Measurements from ENCODE around the gene EBP. TPM values are rescaled to one million over a fixed set of nuclear protein-coding genes. Genes with fewer than 3 reads are reported as not detected.

EBP gene
- total RNA-seq, 4 donors from 2014 or later, result 15.7 to 20.7 (median 17.4) TPM

DNA sequence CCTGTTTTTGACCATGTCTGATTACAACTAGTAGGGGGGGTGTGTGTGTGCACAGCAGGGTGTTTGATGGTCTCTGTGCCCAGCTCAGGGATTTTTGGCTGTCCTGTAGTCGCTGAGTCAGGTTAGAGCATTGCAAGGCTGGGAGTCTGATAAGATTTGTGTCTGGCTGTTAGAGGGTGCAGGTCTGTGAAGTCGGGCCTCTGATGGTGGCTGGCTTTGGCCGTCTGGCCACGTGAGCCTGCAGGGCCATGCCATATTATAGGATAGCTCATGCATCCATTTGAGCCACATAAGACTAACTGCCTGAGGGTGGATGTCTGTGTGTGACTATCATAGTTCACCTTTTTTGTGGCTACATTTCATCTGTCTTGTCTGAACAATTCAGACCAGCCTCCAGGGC lies 7.9 kb upstream of the EBP start:
- peaks cover 8 to 9% (median 9%) of the 10 kb centered on the region in 4 donors for H3K4me1 ChIP-seq
- no peaks in the 10 kb centered on the region for H3K9me3 ChIP-seq
- TF ChIP-seq POLR2A (IDR thresholded peaks at IDR 0.05; ENCODE audit: low read depth) (no peak), EP300 (IDR thresholded peaks at IDR 0.05) (no peak), POLR2AphosphoS5 (IDR thresholded peaks at IDR 0.05) (no peak)
- TF ChIP-seq, protein P1, sequence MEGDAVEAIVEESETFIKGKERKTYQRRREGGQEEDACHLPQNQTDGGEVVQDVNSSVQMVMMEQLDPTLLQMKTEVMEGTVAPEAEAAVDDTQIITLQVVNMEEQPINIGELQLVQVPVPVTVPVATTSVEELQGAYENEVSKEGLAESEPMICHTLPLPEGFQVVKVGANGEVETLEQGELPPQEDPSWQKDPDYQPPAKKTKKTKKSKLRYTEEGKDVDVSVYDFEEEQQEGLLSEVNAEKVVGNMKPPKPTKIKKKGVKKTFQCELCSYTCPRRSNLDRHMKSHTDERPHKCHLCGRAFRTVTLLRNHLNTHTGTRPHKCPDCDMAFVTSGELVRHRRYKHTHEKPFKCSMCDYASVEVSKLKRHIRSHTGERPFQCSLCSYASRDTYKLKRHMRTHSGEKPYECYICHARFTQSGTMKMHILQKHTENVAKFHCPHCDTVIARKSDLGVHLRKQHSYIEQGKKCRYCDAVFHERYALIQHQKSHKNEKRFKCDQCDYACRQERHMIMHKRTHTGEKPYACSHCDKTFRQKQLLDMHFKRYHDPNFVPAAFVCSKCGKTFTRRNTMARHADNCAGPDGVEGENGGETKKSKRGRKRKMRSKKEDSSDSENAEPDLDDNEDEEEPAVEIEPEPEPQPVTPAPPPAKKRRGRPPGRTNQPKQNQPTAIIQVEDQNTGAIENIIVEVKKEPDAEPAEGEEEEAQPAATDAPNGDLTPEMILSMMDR (IDR thresholded peaks at IDR 0.05), result no peak
- WGBS, result 80% methylated on average over 4 of the region's 4 CpGs
- H3K4me3 ChIP-seq, result no peak overlapping the region
- DNase-seq (ENCODE audit: extremely low spot score), result no peak
- intact Hi-C loops (cut with DNase I), result no loop called here
- peaks cover 0 to 4% (median 0%) of the 10 kb centered on the region in 4 donors for H3K27me3 ChIP-seq
- H3K36me3 ChIP-seq, result peaks cover 0 to 39% (median 17%) of the 10 kb centered on the region in 4 donors
- no peak overlapping the region for H3K27ac ChIP-seq (replicated peaks in 1 of 4)

DNA sequence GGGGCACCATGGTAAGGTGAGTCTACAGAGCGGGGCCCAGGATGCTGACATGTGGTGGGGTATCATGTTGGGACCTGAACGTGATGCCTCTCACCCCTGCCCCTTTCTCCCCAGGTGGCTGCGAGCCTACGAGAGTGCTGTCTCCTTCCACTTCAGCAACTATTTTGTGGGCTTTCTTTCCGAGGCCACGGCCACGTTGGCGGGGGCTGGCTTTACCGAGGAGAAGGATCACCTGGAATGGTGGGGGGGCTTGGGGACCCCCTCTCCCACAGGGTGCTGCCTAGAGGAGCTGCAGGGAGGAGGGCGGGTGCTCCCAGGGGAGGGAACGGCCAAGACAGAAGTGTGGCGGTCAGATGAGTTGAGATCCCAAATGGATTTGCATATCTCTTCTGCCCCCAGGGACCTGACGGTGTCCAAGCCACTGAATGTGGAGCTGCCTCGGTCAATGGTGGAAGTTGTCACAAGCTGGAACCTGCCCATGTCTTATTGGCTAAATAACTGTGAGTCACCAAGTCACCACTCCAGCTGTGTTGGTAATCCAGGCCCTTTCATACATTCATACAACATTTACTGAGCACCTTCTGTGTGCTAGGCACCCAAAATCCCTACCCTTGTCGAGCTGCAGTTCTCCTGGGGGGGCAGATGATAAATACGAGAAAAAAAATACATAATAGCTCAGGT lies 7.3 kb upstream of the EBP start:
- Histone ChIP-seq H3K4me1 (peaks cover 8 to 9% (median 8%) of the 10 kb centered on the region in 4 donors), H3K36me3 (peaks cover 0 to 39% (median 17%) of the 10 kb centered on the region in 4 donors), H3K27ac (replicated peaks in 1 of 4) (no peak overlapping the region), H3K27me3 (peaks cover 0 to 4% (median 0%) of the 10 kb centered on the region in 4 donors), H3K4me3 (no peak overlapping the region), H3K9me3 (no peaks in the 10 kb centered on the region)
- intact Hi-C loops (cut with DNase I), result no loop called here
- DNase-seq (ENCODE audit: extremely low spot score), result no peak
- WGBS, result 88% methylated on average over 16 of the region's 16 CpGs
- TF ChIP-seq POLR2A (IDR thresholded peaks at IDR 0.05; ENCODE audit: low read depth) (no peak), POLR2AphosphoS5 (IDR thresholded peaks at IDR 0.05) (no peak), EP300 (IDR thresholded peaks at IDR 0.05) (no peak)
- TF ChIP-seq, protein P1 (IDR thresholded peaks at IDR 0.05), result no peak

DNA sequence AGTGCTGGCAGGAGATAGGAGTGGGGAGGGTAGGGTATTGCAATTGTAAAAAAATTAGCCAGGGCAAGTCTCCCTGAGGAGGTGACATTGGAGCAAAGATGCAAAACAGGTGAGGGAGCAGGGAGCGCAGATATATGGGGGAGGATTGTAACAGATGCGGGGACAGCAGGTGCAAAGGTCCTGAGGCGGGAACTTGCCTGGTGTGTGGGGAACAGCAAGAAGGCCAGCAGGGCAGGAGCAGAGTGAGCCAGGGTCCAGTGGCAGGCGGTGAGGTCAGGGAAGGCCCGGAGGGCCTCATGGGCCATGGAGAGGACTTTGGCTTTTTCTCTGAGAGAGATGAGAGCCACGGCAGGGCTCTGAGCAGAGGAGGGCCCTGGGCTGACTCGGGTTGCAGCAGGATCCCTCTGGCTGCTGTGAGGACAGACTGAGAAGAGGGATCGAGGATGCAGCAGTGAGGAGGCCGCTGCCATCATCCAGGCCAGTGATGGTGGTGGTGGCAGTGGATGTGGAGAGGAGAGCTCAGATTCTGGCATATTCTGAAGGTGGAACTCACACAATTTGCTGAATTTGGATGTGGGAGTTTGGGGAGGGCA lies 6.6 kb upstream of the EBP start:
- TF ChIP-seq, protein P1 (IDR thresholded peaks at IDR 0.05), result no peak
- TF ChIP-seq POLR2A (IDR thresholded peaks at IDR 0.05; ENCODE audit: low read depth) (no peak), POLR2AphosphoS5 (IDR thresholded peaks at IDR 0.05) (no peak), EP300 (IDR thresholded peaks at IDR 0.05) (no peak)
- H3K9me3 ChIP-seq, result no peaks in the 10 kb centered on the region
- H3K4me1 ChIP-seq, result peaks cover under 1 to 2% (median 2%) of the 10 kb centered on the region in 4 donors
- DNase-seq (ENCODE audit: extremely low spot score), result no peak
- 88% methylated on average over 9 of the region's 9 CpGs for WGBS
- H3K4me3 ChIP-seq, result no peak overlapping the region
- H3K36me3 ChIP-seq, result peaks cover 0 to 39% (median 17%) of the 10 kb centered on the region in 4 donors
- intact Hi-C loops (cut with DNase I), result no loop called here
- peaks cover 0 to 4% (median 0%) of the 10 kb centered on the region in 4 donors for H3K27me3 ChIP-seq
- no peak overlapping the region for H3K27ac ChIP-seq (replicated peaks in 1 of 4)

DNA sequence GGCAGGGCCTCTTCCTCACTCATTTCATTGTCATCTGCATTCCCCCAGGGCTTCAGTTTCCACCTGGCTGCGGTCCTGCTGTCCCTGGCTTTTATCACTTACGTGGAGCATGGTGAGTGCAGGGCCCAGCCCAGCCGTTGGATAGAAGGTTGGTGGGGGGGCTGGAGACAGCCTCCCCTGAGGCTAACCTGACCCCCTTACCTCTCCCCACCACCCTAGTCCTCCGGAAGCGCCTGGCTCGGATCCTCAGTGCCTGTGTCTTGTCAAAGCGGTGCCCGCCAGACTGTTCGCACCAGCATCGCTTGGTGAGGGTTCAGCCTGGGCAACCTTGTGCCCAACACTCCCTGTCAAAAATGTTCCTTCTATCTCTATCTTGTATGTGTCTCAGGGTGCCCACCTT lies 5.8 kb upstream of the EBP start:
- WGBS, result 81% methylated on average over 10 of the region's 10 CpGs
- no peak for DNase-seq (ENCODE audit: extremely low spot score)
- H3K9me3 ChIP-seq, result no peaks in the 10 kb centered on the region
- no peaks in the 10 kb centered on the region for H3K4me1 ChIP-seq
- TF ChIP-seq POLR2A (IDR thresholded peaks at IDR 0.05; ENCODE audit: low read depth) (no peak), POLR2AphosphoS5 (IDR thresholded peaks at IDR 0.05) (no peak), EP300 (IDR thresholded peaks at IDR 0.05) (no peak)
- TF ChIP-seq, protein P1 (IDR thresholded peaks at IDR 0.05), result no peak
- H3K27me3 ChIP-seq, result peaks cover 0 to 4% (median 0%) of the 10 kb centered on the region in 4 donors
- no peak overlapping the region for H3K27ac ChIP-seq (replicated peaks in 1 of 4)
- no peak overlapping the region for H3K4me3 ChIP-seq
- H3K36me3 ChIP-seq, result peaks cover 0 to 39% (median 17%) of the 10 kb centered on the region in 4 donors
- intact Hi-C loops (cut with DNase I), result no loop called here

Data from esophagus muscularis mucosa (tissue), 4 donors.